Astrocyte of the hippocampus (primary cell): ENCODE results near the gene WNT9A.

Experiments used
- DNase-seq: peaks from one replicate; pipeline ENCODE4 v3.0.0; 2011; ENCODE audit warnings: low read depth, low spot score

The WNT9A gene

GRCh38 chr1:227954163-227954850 lies 6.6 kb upstream of the WNT9A start:
- DNase-seq: no peak

DNA sequence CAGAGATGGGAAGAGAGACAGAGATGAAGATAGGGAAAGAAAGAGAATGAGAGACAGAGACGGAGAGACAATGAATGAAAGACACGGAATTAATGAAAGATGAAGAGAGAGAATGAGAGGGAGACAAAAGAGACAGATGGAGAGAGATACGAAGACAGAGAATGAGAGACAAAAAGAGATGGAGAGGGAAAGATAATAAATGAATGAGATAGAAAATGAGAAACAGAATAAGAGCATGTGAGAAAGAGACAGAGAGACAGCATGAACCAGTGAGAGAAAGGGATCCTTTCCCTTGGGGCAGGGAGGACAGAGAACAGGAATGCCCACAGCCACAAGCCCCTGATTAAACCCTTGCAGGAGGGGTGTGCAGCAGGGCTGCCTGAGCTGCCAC lies 5.3 kb upstream of the WNT9A start:
- DNase-seq: no peak

DNA sequence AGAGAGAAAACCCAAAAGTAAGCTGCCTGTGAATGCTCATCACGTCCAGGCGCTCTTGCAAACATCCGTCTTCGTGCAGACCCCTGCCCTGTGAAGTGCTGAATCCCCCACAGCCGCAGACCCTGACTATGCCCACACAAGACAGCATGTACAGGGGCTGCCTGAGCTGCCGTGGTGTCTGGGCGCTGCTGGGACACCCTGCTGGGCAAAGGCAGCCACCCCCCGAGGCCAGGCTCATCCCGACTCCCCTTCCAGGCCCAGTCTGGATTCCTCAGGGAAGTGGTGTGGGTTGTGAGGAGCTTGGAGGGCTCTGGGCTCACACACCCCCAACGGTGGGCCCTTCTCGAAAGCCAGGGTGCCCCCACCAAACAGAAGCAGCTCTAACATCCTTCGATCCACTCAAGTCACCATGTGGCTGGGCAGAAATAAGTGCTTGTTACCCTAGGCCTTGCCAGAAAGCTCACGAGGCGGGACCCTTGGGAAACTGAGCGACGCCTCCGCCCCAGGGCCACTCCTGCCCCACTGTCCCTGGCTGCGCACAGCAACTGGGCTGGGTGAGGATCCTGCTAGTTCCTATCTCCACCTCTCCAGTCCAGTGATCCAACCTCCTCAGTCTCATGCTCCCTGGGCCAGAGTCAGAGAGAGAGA lies 4.8 kb upstream of the WNT9A start:
- DNase-seq: no peak

- DNase-seq: no peak
Measured at GRCh38 chr1:227951624-227952373, 4.1 kb upstream of the WNT9A start.

DNA sequence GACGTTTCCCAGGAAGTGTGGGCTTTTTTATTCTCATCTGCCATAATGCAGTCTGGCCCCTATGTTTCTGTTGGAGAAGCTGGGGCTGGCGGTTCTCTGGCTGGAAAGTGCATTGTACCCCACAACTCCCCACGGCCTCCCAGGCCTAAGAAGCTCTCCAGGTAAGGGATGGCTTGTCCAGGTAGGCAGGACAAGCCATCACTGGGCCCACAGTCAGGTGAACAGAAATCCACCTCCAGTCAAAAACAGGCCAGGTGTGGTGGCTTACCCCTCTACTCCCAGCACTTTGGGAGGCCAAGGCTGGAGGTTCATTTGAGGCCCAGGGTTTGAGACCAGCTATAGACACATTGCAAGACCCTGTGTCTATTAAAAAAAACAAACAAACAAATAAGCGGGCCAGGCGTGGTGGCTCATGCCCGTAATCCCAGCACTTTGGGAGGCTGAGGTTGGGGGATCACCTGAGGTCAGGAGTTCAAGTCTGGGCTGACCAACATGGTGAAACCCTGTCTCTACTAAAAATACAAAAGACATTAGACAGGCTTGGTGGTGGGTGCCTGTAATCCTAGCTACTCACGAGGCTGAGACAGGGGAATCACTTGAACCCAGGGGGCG lies 3.1 kb upstream of the WNT9A start:
- DNase-seq: no peak

GRCh38 chr1:227949954-227950734 lies 2.4 kb upstream of the WNT9A start:
- DNase-seq: no peak

GRCh38 chr1:227949341-227949921 lies 1.7 kb upstream of the WNT9A start:
- DNase-seq: no peak

DNA sequence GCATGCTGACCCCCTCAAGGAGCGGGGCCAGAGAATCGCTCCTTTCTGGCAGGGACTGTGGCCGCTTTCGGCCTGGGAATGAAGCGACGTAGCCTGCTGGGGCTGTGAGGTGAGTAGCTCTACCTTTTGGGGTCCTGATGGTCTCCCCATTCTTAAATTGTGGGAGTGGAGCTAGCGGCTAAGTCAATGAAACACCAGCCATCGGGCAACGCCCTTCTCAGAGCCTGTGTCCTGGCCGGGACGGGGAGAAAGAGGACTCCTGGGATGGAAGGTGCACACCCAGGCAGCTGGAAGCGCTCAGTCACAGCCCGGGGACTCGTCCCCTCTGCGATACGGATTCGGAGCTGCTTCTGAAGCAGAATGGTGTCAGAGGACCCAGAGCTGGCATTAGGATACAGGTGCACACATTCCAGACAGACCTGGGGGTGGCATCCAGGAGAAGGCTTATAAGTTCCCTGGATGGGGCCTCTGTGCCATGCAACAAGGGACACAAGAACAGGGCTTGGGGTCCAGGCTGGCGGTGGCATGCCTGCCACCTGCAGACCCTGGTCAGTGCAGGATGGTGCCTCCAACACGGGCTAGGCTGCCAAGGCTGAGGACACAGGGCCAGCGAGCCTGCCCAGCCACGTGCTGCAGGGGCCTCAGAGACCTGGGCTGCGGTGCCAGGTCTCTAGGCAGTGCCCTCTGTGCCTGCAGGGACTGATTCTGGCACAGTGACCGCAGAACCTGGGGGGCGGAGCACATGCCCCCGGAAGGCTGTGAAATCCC lies 945 bp upstream of the WNT9A start:
- no peak for DNase-seq

- peak; percentile 64 for DNase-seq
Measured at GRCh38 chr1:227947386-227947675, 401 bp downstream of the WNT9A start.

GRCh38 chr1:227946624-227947385 lies 927 bp downstream of the WNT9A start:
- peak; percentile 91 for DNase-seq

- DNase-seq: peak; percentile 54
Measured at GRCh38 chr1:227945891-227946623, 1.7 kb downstream of the WNT9A start.

DNA sequence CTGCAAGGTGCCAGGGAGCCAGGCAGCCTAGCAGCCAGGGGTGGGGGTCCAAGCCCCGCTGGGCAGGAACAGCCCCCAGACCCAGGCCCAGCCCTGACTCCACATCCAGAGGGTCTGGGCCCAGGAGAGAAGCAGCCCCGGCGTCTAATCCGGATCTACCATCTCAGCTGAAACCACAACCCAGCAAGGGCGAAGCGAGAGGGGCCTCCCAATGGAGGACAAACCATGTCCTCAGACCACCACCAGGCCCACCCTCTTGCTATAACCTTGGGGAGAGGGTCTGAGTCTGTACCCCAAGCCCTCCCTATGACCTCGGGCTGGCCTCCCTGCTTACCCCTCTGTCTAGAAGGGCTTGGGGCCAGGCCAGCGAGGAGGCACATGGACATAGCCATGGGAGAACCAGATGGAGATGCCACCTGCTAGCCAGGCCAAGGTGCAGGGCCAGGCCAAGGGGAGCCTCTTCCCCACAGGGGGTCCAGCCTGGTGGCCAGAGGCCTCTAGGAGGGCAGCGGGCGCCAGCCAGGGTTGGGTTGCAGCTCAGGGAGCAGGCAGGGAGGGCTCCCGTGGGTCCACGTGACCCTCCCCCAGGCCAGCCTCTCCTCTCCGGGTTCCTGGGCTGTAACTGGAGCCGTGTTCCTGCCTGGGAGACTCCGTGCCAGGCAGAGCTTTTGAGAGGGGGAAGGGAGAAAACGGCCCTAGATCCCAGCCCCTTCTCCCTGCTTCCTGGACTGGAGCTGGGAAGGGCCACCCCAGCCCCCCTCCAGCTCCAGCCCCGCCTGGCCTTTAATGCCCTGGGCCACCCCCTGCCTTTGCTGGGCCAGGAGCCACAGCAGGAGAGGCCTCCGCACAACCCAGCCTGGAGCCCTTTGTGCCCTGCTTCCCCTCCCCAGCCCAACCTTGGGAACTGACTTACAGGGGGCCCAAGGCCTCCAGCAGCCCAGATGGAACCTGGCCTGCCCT lies 2.5 kb downstream of the WNT9A start:
- DNase-seq: no peak

DNA sequence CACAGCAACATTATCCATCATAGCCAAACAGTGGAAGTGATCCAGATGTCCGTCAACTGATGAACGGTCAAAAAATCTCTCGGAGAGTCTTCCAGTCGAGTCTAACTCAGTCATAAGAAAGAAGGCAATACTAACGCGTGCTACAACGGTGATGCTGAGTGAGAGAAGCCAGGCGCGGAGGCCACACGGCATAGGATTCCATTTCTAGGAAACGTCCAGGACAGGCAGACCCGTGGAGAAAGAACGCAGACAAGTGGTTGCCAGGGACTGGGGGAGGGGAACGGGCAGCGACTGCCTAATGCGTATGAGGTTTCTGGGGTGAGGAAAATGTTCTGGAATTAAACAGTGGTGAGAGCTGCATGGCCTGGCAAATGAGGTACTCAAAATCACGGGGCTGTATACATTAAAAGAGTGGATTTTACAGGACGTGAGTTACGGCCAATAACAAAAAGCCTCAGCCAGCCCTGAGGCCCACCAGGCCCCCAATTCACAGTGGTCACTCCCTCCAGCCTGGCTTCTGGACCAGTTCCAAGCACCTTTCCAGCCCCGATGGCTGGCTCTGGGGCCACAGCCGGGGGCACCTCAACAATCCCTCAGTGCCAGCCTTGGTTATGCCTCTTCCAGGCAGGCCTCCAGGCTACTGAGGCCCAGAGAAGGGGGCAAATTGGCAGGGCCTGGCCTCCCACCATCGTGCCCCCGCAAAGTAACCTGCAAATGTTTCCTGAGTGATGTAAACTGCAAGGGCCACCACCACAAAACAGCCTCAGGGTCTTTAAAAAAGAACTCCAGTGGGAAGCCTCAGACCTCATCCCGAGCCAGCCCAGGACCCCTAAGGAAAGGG lies 3.4 kb downstream of the WNT9A start:
- no peak for DNase-seq

DNA sequence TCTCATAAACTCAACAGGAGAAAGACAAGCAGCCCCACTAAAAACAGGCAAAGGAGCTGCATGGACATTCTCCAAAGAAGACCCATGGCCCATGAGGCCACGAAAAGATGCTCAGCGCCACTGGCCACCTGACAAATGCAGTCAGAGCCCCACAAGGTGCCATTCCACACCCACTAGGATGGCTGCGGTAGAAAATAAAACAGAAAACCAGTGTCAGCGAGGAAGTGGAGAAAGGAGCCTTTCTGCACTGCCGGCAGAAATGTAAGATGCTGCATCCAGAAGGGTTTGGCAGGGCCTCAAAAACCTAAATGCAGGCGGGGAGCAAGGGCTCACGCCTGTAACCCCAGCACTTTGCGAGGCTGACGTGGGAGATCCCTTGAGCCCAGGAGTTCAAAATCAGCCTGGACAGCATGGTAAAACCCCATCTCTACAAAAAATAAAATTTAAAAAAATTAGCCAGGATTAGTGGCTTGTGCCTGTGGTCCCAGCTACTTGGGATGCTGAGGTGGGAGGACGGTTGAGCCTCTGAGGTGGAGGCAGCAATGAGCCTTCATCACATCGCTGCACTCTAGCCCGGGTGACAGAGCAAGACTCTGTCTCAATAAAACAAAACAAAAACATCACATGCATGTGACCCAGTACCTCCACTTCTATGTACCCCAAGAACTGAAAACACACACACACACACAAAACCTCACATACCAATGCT lies 4.2 kb downstream of the WNT9A start:
- no peak for DNase-seq

GRCh38 chr1:227942716-227943261 lies 4.9 kb downstream of the WNT9A start:
- DNase-seq: no peak

GRCh38 chr1:227942021-227942715 lies 5.6 kb downstream of the WNT9A start:
- DNase-seq: no peak
